HG02943 (cell line): ENCODE measurements around the gene VDAC1.
"Not testable (repeated sequence)": the region's sequence is repeated elsewhere in the genome, so short reads cannot be mapped to it uniquely, and the experiment has no call there.

Experiments used
- ATAC-seq: cut with Tn5 transposase; IDR thresholded peaks from one replicate; pipeline ENCODE4 v1.9.1; 2021; ENCODE audit warnings: mild to moderate bottlenecking, low read depth, moderate library complexity; ENCODE audit not compliant: unreplicated experiment

Gene VDAC1

GRCh38 chr5:133996683-133997252 lies 8.0 kb downstream of the VDAC1 start:
- ATAC-seq: no peak

- ATAC-seq: no peak
Measured at GRCh38 chr5:133995883-133996563, 8.8 kb downstream of the VDAC1 start.

GRCh38 chr5:133995341-133995740 lies 9.4 kb downstream of the VDAC1 start:
- no peak for ATAC-seq

- ATAC-seq: no peak
Measured at GRCh38 chr5:133994990-133995333, 9.8 kb downstream of the VDAC1 start.

- no peak for ATAC-seq
Measured at GRCh38 chr5:133994297-133994989, 10.3 kb downstream of the VDAC1 start.

- ATAC-seq: no peak
Measured at GRCh38 chr5:133993185-133993936, 11.4 kb downstream of the VDAC1 start.

- no peak for ATAC-seq
Measured at GRCh38 chr5:133992429-133993155, 12.2 kb downstream of the VDAC1 start.

- no peak for ATAC-seq
Measured at GRCh38 chr5:133991171-133991910, 13.4 kb downstream of the VDAC1 start.

- no peak for ATAC-seq
Measured at GRCh38 chr5:133990396-133990795, 14.4 kb downstream of the VDAC1 start.

- ATAC-seq: no peak
Measured at GRCh38 chr5:133985540-133986180, 19.1 kb downstream of the VDAC1 start.

GRCh38 chr5:133983674-133984073 lies 21.1 kb downstream of the VDAC1 start:
- no peak for ATAC-seq

GRCh38 chr5:133981714-133982113 lies 23.1 kb downstream of the VDAC1 start:
- no peak for ATAC-seq

- no peak for ATAC-seq
Measured at GRCh38 chr5:133980652-133981051, 24.1 kb downstream of the VDAC1 start.

- no peak for ATAC-seq
Measured at GRCh38 chr5:133978943-133979342, 25.8 kb downstream of the VDAC1 start.

- no peak for ATAC-seq
Measured at GRCh38 chr5:133977858-133978257, 26.9 kb downstream of the VDAC1 start.

GRCh38 chr5:133977161-133977787 lies 27.5 kb downstream of the VDAC1 start:
- no peak for ATAC-seq

- not testable (repeated sequence) for ATAC-seq
Measured at GRCh38 chr5:133975546-133975945, 29.2 kb downstream of the VDAC1 start.

GRCh38 chr5:133974142-133974541 lies 30.6 kb downstream of the VDAC1 start:
- no peak for ATAC-seq

GRCh38 chr5:133970325-133970909 lies 34.4 kb downstream of the VDAC1 start:
- ATAC-seq: no peak
